PC-3 (cell line): ENCODE data around the gene ARFGEF2. TPM values are rescaled to one million over a fixed set of nuclear protein-coding genes. Genes with fewer than 3 reads are reported as not detected.

Source experiments
- ATAC-seq: fragments of 200-7000 bp; cut with Tn5 transposase; 2 replicates; pipeline ENCODE4 v1.9.1; 2020; ENCODE audit warnings: mild to moderate bottlenecking, moderate library complexity
- BruUV-seq: library from RNA; stranded (reverse); fragments of 400-500 nt; replicated peaks from 2 replicates; lab custom pipeline; 2021; lab: Mats Ljungman, UMichigan
- CTCF ChIA-PET: fragments of 300-600 bp; sonication (Branson Sonifier 250); formaldehyde crosslinking; loops from one replicate; lab custom pipeline; 2022; ENCODE audit warnings: antibody characterized with exemption; lab: Charles Lee
- POLR2A ChIA-PET: fragments of 300-600 bp; sonication (Branson Sonifier 250); formaldehyde crosslinking; loops from one replicate; lab custom pipeline; 2022; ENCODE audit warnings: antibody characterized with exemption; ENCODE audit not compliant: unreplicated experiment; lab: Charles Lee
- DNase-seq: peaks from one replicate; pipeline ENCODE4 v3.0.0-alpha.2; 2015
- H2AFZ ChIP-seq: fragments of 300-600 bp; sonication (generic); 2 replicates; pipeline ENCODE4 v1.6.0; 2016; ENCODE audit warnings: antibody characterized with exemption, low read length
- H3F3A ChIP-seq: fragments of 300-600 bp; sonication (generic); one replicate; pipeline ENCODE4 v1.6.0; 2017; ENCODE audit warnings: antibody characterized with exemption, low read length, control low read depth, mild to moderate bottlenecking; ENCODE audit not compliant: unreplicated experiment
- H3K27ac ChIP-seq: fragments of 300-600 bp; sonication (generic); 2 replicates; pipeline ENCODE4 v1.5.1; 2016; ENCODE audit warnings: mild to moderate bottlenecking, low read length
- H3K27me3 ChIP-seq: fragments of 300-600 bp; sonication (generic); 2 replicates; pipeline ENCODE4 v1.6.1; 2016; ENCODE audit warnings: low read length, mixed read lengths
- H3K36me3 ChIP-seq: fragments of 300-600 bp; sonication (generic); 2 replicates; pipeline ENCODE4 v1.6.1; 2016; ENCODE audit warnings: low read depth, mixed run types, low read length, mixed read lengths
- H3K4me1 ChIP-seq: fragments of 300-600 bp; sonication (generic); 2 replicates; pipeline ENCODE4 v1.5.1; 2016; ENCODE audit warnings: low read length; ENCODE audit not compliant: insufficient read depth
- H3K4me2 ChIP-seq: fragments of 300-600 bp; sonication (generic); 2 replicates; pipeline ENCODE4 v1.6.0; 2016; ENCODE audit warnings: low read length
- H3K4me3 ChIP-seq: fragments of 300-600 bp; sonication (generic); 2 replicates; pipeline ENCODE4 v1.5.1; 2016; ENCODE audit warnings: mild to moderate bottlenecking, low read length, mixed read lengths
- H3K79me2 ChIP-seq: fragments of 300-600 bp; sonication (generic); 2 replicates; pipeline ENCODE4 v1.6.1; 2017; ENCODE audit warnings: low read length, mixed read lengths
- H3K9ac ChIP-seq: fragments of 300-600 bp; sonication (generic); 2 replicates; pipeline ENCODE4 v1.6.0; 2016; ENCODE audit warnings: mild to moderate bottlenecking, low read length
- H3K9me2 ChIP-seq: fragments of 300-600 bp; sonication (generic); replicated peaks from 2 replicates; pipeline ENCODE4 v1.6.1; 2016; ENCODE audit warnings: mixed run types, low read length, mixed read lengths
- H3K9me3 ChIP-seq: fragments of 300-600 bp; sonication (generic); 2 replicates; pipeline ENCODE4 v1.6.1; 2016; ENCODE audit warnings: low read length, mixed read lengths
- H4K20me1 ChIP-seq: fragments of 300-600 bp; sonication (generic); 2 replicates; pipeline ENCODE4 v1.6.1; 2016; ENCODE audit warnings: low read length, mixed read lengths
- EZH2 ChIP-seq: fragments of 300-600 bp; sonication (generic); IDR thresholded peaks from one replicate; pipeline ENCODE4 v1.6.1; 2017; ENCODE audit warnings: antibody characterized with exemption, mild to moderate bottlenecking, low read length; ENCODE audit not compliant: unreplicated experiment
- EZH2phosphoT487 ChIP-seq: fragments of 300-600 bp; sonication (generic); IDR thresholded peaks from 2 replicates; pipeline ENCODE4 v1.6.1; 2018; ENCODE audit warnings: mild to moderate bottlenecking, antibody characterized with exemption, low read length, borderline replicate concordance
- intact Hi-C: fragments of 100-400 bp; cut with micrococcal nuclease; formaldehyde crosslinking; loops from 2 replicates; pipeline ENCODE4 v1.9.0; 2023
- total RNA-seq: library from RNA; depleted of rRNA; stranded (reverse); fragments of >200 nt; gene quantifications from 2 replicates; pipeline ENCODE4 v1.2.3, GENCODE V29; 2014
- TF ChIP-seq, protein P1 (sequence below): fragments of 300-600 bp; sonication (generic); conservative IDR thresholded peaks from 2 replicates; pipeline ENCODE4 v1.5.1; 2017; ENCODE audit warnings: antibody characterized with exemption, low read depth, mild to moderate bottlenecking, low read length

The ARFGEF2 gene
- total RNA-seq, 1 experiment from 2014 or later = 33.5 TPM

DNA sequence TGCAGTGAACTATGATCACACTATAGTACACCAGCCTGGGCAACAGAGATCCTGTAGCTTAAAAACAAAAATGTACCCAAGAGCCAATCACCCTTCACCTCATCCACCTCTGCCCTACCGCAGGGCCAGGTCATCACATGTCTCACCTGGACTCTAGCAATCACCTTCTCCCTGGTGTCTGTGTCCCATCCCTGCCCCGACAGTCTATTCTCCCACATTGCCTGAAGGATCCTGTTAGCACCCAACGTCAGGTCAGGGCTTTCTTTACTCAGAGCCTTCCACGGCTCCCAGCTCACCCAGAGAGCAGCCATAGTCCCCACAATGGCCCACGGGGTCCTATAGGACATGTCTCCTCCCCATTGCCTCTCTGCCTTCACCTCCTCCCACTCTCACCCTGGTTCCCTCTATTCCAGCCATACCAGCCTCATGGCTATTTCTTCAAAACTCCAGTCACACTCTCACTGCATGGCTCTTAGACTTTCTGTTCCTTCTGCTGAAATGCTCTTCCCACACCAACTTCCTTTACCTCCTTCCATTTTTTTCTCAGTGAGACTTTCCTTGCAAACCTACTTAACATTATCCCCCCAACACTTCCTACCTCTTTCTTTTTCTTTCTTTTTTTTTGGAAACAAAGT is 22.5 kb upstream of the ARFGEF2 start:
- BruUV-seq = no TSS peak
- Histone ChIP-seq H3K27ac (no peak overlapping the region), H4K20me1 (no peaks in the 10 kb centered on the region), H3K27me3 (no peaks in the 10 kb centered on the region), H3K9ac (no peak overlapping the region), H3K36me3 (no peaks in the 10 kb centered on the region), H3K4me2 (no peak overlapping the region), H2AFZ (no peak overlapping the region), H3K79me2 (no peaks in the 10 kb centered on the region), H3K4me1 (peaks cover 18% of the 10 kb centered on the region), H3F3A (no peaks in the 10 kb centered on the region), H3K9me3 (no peaks in the 10 kb centered on the region), H3K4me3 (no peak overlapping the region), H3K9me2 (no peaks in the 10 kb centered on the region)
- ChIA-PET CTCF (interaction anchor here (2.5 kb wide), 1 partner anchor 241 kb away, joined by 27 read pairs; no protein-coding TSS in a partner anchor), POLR2A (interaction anchor here (0.6 kb wide), 1 partner anchor 443 kb away, joined by 5 read pairs; no protein-coding TSS in a partner anchor)
- intact Hi-C loops = no loop called here
- no peak for DNase-seq
- no peak for TF ChIP-seq EZH2phosphoT487
- TF ChIP-seq, protein P1, sequence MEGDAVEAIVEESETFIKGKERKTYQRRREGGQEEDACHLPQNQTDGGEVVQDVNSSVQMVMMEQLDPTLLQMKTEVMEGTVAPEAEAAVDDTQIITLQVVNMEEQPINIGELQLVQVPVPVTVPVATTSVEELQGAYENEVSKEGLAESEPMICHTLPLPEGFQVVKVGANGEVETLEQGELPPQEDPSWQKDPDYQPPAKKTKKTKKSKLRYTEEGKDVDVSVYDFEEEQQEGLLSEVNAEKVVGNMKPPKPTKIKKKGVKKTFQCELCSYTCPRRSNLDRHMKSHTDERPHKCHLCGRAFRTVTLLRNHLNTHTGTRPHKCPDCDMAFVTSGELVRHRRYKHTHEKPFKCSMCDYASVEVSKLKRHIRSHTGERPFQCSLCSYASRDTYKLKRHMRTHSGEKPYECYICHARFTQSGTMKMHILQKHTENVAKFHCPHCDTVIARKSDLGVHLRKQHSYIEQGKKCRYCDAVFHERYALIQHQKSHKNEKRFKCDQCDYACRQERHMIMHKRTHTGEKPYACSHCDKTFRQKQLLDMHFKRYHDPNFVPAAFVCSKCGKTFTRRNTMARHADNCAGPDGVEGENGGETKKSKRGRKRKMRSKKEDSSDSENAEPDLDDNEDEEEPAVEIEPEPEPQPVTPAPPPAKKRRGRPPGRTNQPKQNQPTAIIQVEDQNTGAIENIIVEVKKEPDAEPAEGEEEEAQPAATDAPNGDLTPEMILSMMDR = no peak
- no peak for TF ChIP-seq EZH2
- no peak for ATAC-seq

GRCh38 chr20:48899881-48900280 is 21.6 kb upstream of the ARFGEF2 start:
- intact Hi-C loops = no loop called here

More at GRCh38 chr20:48899881-48900280, 21.6 kb upstream of the ARFGEF2 start:
- no peak overlapping the region for H3K9ac ChIP-seq
- H3K36me3 ChIP-seq = no peaks in the 10 kb centered on the region
- no TSS peak for BruUV-seq
- no peak for ATAC-seq
- H4K20me1 ChIP-seq = no peaks in the 10 kb centered on the region
- H3K9me3 ChIP-seq = no peaks in the 10 kb centered on the region
- ChIA-PET POLR2A (interaction anchor here (0.6 to 0.7 kb wide), 2 partner anchors 45 to 65 kb away, joined by 5 to 8 read pairs; no protein-coding TSS in a partner anchor), CTCF (interaction anchor here (1.3 kb wide), 1 partner anchor 242 kb away, joined by 13 read pairs; no protein-coding TSS in a partner anchor)
- no peaks in the 10 kb centered on the region for H3K27me3 ChIP-seq
- H2AFZ ChIP-seq = no peak overlapping the region
- H3K4me1 ChIP-seq = peaks cover 22% of the 10 kb centered on the region
- no peaks in the 10 kb centered on the region for H3K79me2 ChIP-seq
- H3F3A ChIP-seq = no peaks in the 10 kb centered on the region
- no peaks in the 10 kb centered on the region for H3K9me2 ChIP-seq
- DNase-seq = no peak
- TF ChIP-seq, protein P1 = no peak
- no peak for TF ChIP-seq EZH2
- no peak for TF ChIP-seq EZH2phosphoT487
- H3K27ac ChIP-seq = no peak overlapping the region
- no peak overlapping the region for H3K4me3 ChIP-seq
- no peak overlapping the region for H3K4me2 ChIP-seq
